H1 (cell line): Measurements from ENCODE around the gene GNAL. TPM values are rescaled to one million over a fixed set of nuclear protein-coding genes. Genes with fewer than 3 reads are reported as not detected.

Experiments used
- BCL11A ChIP-seq, 2 experiments: IDR thresholded peaks; one replicate each; pipeline ENCODE4 v1.6.1; 2011; ENCODE audit warnings: low read depth in 2 of 2, low read length in 2 of 2, mild to moderate bottlenecking in 2 of 2
- BRCA1 ChIP-seq: IDR thresholded peaks from 2 replicates; pipeline ENCODE4 v1.6.1; 2012; ENCODE audit warnings: low read depth, low read length, improper control_type of control experiment
- EP300 ChIP-seq, 2 experiments: IDR thresholded peaks; 1 replicate in 1 of 2; 2 replicates in 1 of 2; pipeline ENCODE4 v1.6.1; 2011 to 2012; ENCODE audit warnings: low read depth in 2 of 2, low read length in 2 of 2, mild to moderate bottlenecking in 2 of 2, borderline replicate concordance in 1 of 2, inconsistent platforms in 1 of 2, moderate library complexity in 1 of 2
- polyA plus RNA-seq, 7 experiments: library from polyadenylated mRNA; depleted of rRNA in 3 of 7; stranded (reverse) in 5 of 7; unstranded in 2 of 7; fragments of >200 nt in 5 of 7; fragments of 200-250 nt in 2 of 7; gene quantifications; 1 replicate in 5 of 7; 2 replicates in 1 of 7; 4 replicates in 1 of 7; pipeline versions ENCODE4 v1.2.1 to v1.2.3, GENCODE V29; 2011 to 2013; ENCODE audit warnings: missing spikeins in 2 of 7, mixed read lengths in 2 of 7
- total RNA-seq: library from RNA; stranded (reverse); fragmentation: NEBNext Ultra II Directional; extraction: Animal tissue kit (Norgen Biotek cat#: 25700); gene quantifications from 2 replicates; pipeline ENCODE4 v1.2.1, GENCODE V29; 2021

The GNAL gene
- total and polyA plus RNA-seq, 2 of the 8 experiments (the other 6 are each of a cell fraction or from before 2014, with no cell fraction given) = 13.2 to 18.3 TPM

DNA sequence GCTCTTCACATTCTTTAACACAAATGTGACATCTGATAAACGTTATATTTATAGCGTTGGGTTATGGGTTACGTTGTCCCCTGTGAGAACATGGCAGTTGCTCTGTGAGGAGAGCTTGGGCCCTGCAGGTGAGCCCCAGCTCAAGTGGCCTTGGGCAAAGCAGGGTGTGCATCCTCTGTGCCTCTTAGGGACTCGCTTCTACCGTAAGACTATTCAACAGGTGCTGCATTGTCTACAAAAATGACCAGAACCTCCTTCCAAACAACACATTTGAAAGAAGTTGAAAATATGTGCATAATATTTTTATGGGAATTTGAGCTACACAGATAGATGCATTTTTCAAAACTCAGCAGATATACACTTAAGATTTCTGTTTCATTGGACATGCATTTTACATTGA, 145.7 kb downstream of the GNAL start (continued):
- TF ChIP-seq BCL11A (IDR thresholded peaks at IDR 0.05; ENCODE audit: low read depth in 2 of 2, low read length in 2 of 2) = no peak
- TF ChIP-seq EP300 (IDR thresholded peaks at IDR 0.05; ENCODE audit: borderline replicate concordance in 1 of 2, low read depth in 2 of 2, low read length in 2 of 2) = no peak
- TF ChIP-seq BRCA1 = no peak
